ENCODE data around the gene GPR137B. TPM values are rescaled to one million over a fixed set of nuclear protein-coding genes. Genes with fewer than 3 reads are reported as not detected.
A peak's percentile ranks its signal among the peaks of the same experiment; 100 is the strongest.
"Not testable (repeated sequence)": the region's sequence is repeated elsewhere in the genome, so short reads cannot be mapped to it uniquely, and the experiment has no call there.

Gene GPR137B
- total RNA-seq, 2 donors from 2014 or later = 3.8 to 9.5 TPM

GRCh38 chr1:236172041-236172579 is 29.8 kb downstream of the GPR137B start:
- no peak for DNase-seq
- ATAC-seq = no peak
- intact Hi-C loops (cut with DNase I, micrococcal nuclease) = no loop called here

GRCh38 chr1:236173174-236173767 is 30.9 kb downstream of the GPR137B start:
- intact Hi-C loops (cut with DNase I, micrococcal nuclease) = no loop called here

GRCh38 chr1:236175642-236176336 is 33.5 kb downstream of the GPR137B start:
- intact Hi-C loops (cut with DNase I, micrococcal nuclease) = no loop called here
- ATAC-seq = no peak
- no peak for DNase-seq

More at GRCh38 chr1:236173174-236173767, 30.9 kb downstream of the GPR137B start:
- no peak for DNase-seq
- ATAC-seq = no peak

- intact Hi-C loops (cut with DNase I, micrococcal nuclease) = no loop called here
- no peak for DNase-seq
- ATAC-seq = no peak
Observed at GRCh38 chr1:236176337-236177336, 34.3 kb downstream of the GPR137B start.

- DNase-seq = no peak
- no peak for ATAC-seq
- intact Hi-C loops (cut with DNase I, micrococcal nuclease) = no loop called here
Observed at GRCh38 chr1:236179634-236180033, 37.3 kb downstream of the GPR137B start.

GRCh38 chr1:236181059-236181458 is 38.7 kb downstream of the GPR137B start:
- intact Hi-C loops (cut with DNase I, micrococcal nuclease) = no loop called here
- ATAC-seq = no peak
- no peak for DNase-seq

GRCh38 chr1:236185687-236186086 is 43.3 kb downstream of the GPR137B start:
- ATAC-seq = no peak
- DNase-seq = no peak
- intact Hi-C loops (cut with DNase I, micrococcal nuclease) = no loop called here

GRCh38 chr1:236186471-236186870 is 44.1 kb downstream of the GPR137B start:
- DNase-seq; intact Hi-C loops (cut with DNase I, micrococcal nuclease); ATAC-seq: not testable (repeated sequence)

GRCh38 chr1:236188084-236188483 is 45.7 kb downstream of the GPR137B start:
- ATAC-seq; DNase-seq; intact Hi-C loops (cut with DNase I, micrococcal nuclease): not testable (repeated sequence)

- intact Hi-C loops (cut with DNase I, micrococcal nuclease) = no loop called here
- ATAC-seq (no peak), DNase-seq (no peak)
Observed at GRCh38 chr1:236193184-236193583, 50.8 kb downstream of the GPR137B start.

GRCh38 chr1:236200925-236201324 is 58.6 kb downstream of the GPR137B start:
- no peak for DNase-seq
- no peak for ATAC-seq
- intact Hi-C loops (cut with DNase I, micrococcal nuclease) = no loop called here

GRCh38 chr1:236201786-236202185 is 59.4 kb downstream of the GPR137B start:
- intact Hi-C loops (cut with DNase I, micrococcal nuclease) = no loop called here
- DNase-seq (no peak), ATAC-seq (no peak)

- no peak for ATAC-seq
- intact Hi-C loops (cut with DNase I, micrococcal nuclease) = no loop called here
- no peak for DNase-seq
Observed at GRCh38 chr1:236204039-236204438, 61.7 kb downstream of the GPR137B start.

- ATAC-seq (no peak), DNase-seq (no peak)
- intact Hi-C loops (cut with DNase I, micrococcal nuclease) = no loop called here
Observed at GRCh38 chr1:236204656-236205055, 62.3 kb downstream of the GPR137B start.

- peak; percentile 29 for ATAC-seq
- DNase-seq = peak in 1 of 2 donors; percentile 25
- intact Hi-C loops (cut with DNase I, micrococcal nuclease) = no loop called here
Observed at GRCh38 chr1:236206548-236206947, 64.2 kb downstream of the GPR137B start.

GRCh38 chr1:236207121-236207520 is 64.8 kb downstream of the GPR137B start:
- intact Hi-C loops (cut with DNase I, micrococcal nuclease) = no loop called here
- ATAC-seq (no peak), DNase-seq (no peak)

- intact Hi-C loops (cut with DNase I, micrococcal nuclease) = no loop called here
- ATAC-seq (no peak), DNase-seq (no peak)
Observed at GRCh38 chr1:236207569-236207968, 65.2 kb downstream of the GPR137B start.

GRCh38 chr1:236209185-236209584 is 66.8 kb downstream of the GPR137B start:
- intact Hi-C loops (cut with DNase I, micrococcal nuclease) = no loop called here
- peak; percentile 83 for ATAC-seq

GRCh38 chr1:236209713-236210112 is 67.4 kb downstream of the GPR137B start:
- intact Hi-C loops (cut with DNase I, micrococcal nuclease) = no loop called here
- no peak for ATAC-seq
- no peak for DNase-seq

More at GRCh38 chr1:236209185-236209584, 66.8 kb downstream of the GPR137B start:
- DNase-seq = no peak
